MM.1S (cell line): ENCODE data around the gene SLC22A13.

Experiments
- CTCF ChIP-seq: fragments of 300-600 bp; sonication (generic); IDR thresholded peaks from 2 replicates; pipeline ENCODE4 v1.5.1; 2016; ENCODE audit warnings: antibody characterized with exemption, low read length, mixed read lengths
- EZH2 ChIP-seq: fragments of 300-600 bp; sonication (generic); optimal IDR thresholded peaks from 2 replicates; pipeline ENCODE3; 2017; ENCODE audit warnings: low read depth, mild to moderate bottlenecking, antibody characterized with exemption, low read length, mixed read lengths

- TF ChIP-seq EZH2 (no peak), CTCF (no peak)
These were observed 48.1 kb downstream of the SLC22A13 start for GRCh38 chr3:38313695-38314094.
